Measurements from ENCODE around the gene SCAMP2. TPM values are rescaled to one million over a fixed set of nuclear protein-coding genes. Genes with fewer than 3 reads are reported as not detected.

The SCAMP2 gene
- total RNA-seq, 1 donor from 2014 or later: 56.4 TPM

- DNase-seq (ENCODE audit: low read depth) (no peak), FAIRE-seq (no peak)
- Histone ChIP-seq H3K79me2 (ENCODE audit: insufficient read depth, low read length) (no peaks in the 10 kb centered on the region), H3K4me1 (ENCODE audit: insufficient read depth, low read length) (peaks cover 8% of the 10 kb centered on the region), H3K9me3 (ENCODE audit: insufficient read depth, low read depth, low read length) (no peaks in the 10 kb centered on the region), H3K4me3 (ENCODE audit: insufficient read depth, low read depth, low read length) (no peak overlapping the region), H4K20me1 (ENCODE audit: insufficient read depth, low read length) (no peaks in the 10 kb centered on the region), H3K27ac (ENCODE audit: low read depth, low read length) (no peak overlapping the region), H3K36me3 (ENCODE audit: insufficient read depth, low read length) (no peaks in the 10 kb centered on the region), H2AFZ (ENCODE audit: low read depth, low read length) (no peak overlapping the region), H3K9ac (ENCODE audit: low read length) (no peak overlapping the region), H3K4me2 (ENCODE audit: low read length) (no peak overlapping the region), H3K27me3 (ENCODE audit: insufficient read depth, low read length) (no peaks in the 10 kb centered on the region)
- no peak overlapping the region for H3K4me3 Mint-ChIP-seq (ENCODE audit: unreplicated experiment)
- H3K36me3 Mint-ChIP-seq (ENCODE audit: low read depth, unreplicated experiment): no peaks in the 10 kb centered on the region
- H3K27me3 Mint-ChIP-seq (ENCODE audit: low read depth, unreplicated experiment): peaks cover 11% of the 10 kb centered on the region
- H3K27ac Mint-ChIP-seq (ENCODE audit: unreplicated experiment): no peak overlapping the region
- H3K9me3 Mint-ChIP-seq (ENCODE audit: unreplicated experiment): no peaks in the 10 kb centered on the region
- peaks cover 7% of the 10 kb centered on the region for H3K4me1 Mint-ChIP-seq (ENCODE audit: low read depth, unreplicated experiment)
- no peak for TF ChIP-seq EZH2 (IDR thresholded peaks at IDR 0.05; ENCODE audit: insufficient read depth, low read length)
- no peak for TF ChIP-seq CTCF (IDR thresholded peaks at IDR 0.05; ENCODE audit: insufficient read depth, low read depth, low read length)
These were observed 57.8 kb downstream of the SCAMP2 start for GRCh38 chr15:74815121-74815934.

- Histone ChIP-seq H3K4me1 (ENCODE audit: insufficient read depth, low read length) (peaks cover 10% of the 10 kb centered on the region), H3K4me2 (ENCODE audit: low read length) (no peak within 1 kb of the TSS), H3K36me3 (ENCODE audit: insufficient read depth, low read length) (no peaks in the 10 kb centered on the region), H2AFZ (ENCODE audit: low read depth, low read length) (no peak within 1 kb of the TSS), H3K27ac (ENCODE audit: low read depth, low read length) (no peak within 1 kb of the TSS), H3K9ac (ENCODE audit: low read length) (no peak within 1 kb of the TSS), H4K20me1 (ENCODE audit: insufficient read depth, low read length) (no peaks in the 10 kb centered on the region), H3K27me3 (ENCODE audit: insufficient read depth, low read length) (no peaks in the 10 kb centered on the region), H3K9me3 (ENCODE audit: insufficient read depth, low read depth, low read length) (no peaks in the 10 kb centered on the region), H3K79me2 (ENCODE audit: insufficient read depth, low read length) (no peaks in the 10 kb centered on the region), H3K4me3 (ENCODE audit: insufficient read depth, low read depth, low read length) (no peak within 1 kb of the TSS)
- no peaks in the 10 kb centered on the region for H3K36me3 Mint-ChIP-seq (ENCODE audit: low read depth, unreplicated experiment)
- no peak for DNase-seq (ENCODE audit: low read depth)
- H3K27ac Mint-ChIP-seq (ENCODE audit: unreplicated experiment): no peak within 1 kb of the TSS
- FAIRE-seq: no peak
- peaks cover 17% of the 10 kb centered on the region for H3K4me1 Mint-ChIP-seq (ENCODE audit: low read depth, unreplicated experiment)
- no peak within 1 kb of the TSS for H3K4me3 Mint-ChIP-seq (ENCODE audit: unreplicated experiment)
- H3K9me3 Mint-ChIP-seq (ENCODE audit: unreplicated experiment): no peaks in the 10 kb centered on the region
- TF ChIP-seq EZH2 (IDR thresholded peaks at IDR 0.05; ENCODE audit: insufficient read depth, low read length): no peak
- TF ChIP-seq CTCF (IDR thresholded peaks at IDR 0.05; ENCODE audit: insufficient read depth, low read depth, low read length): no peak
- H3K27me3 Mint-ChIP-seq (ENCODE audit: low read depth, unreplicated experiment): peaks cover 5% of the 10 kb centered on the region
These were observed 60.6 kb downstream of the SCAMP2 start, which contains the start of gene LMAN1L for GRCh38 chr15:74812533-74812932. Gene LMAN1L (plus strand): TSS chr15:74812835. CDS start chr15:74812855, 20 bp downstream.

GRCh38 chr15:74809956-74810355 lies 63.2 kb downstream of the SCAMP2 start:
- Histone ChIP-seq H3K4me3 (ENCODE audit: insufficient read depth, low read depth, low read length) (no peak overlapping the region), H3K4me2 (ENCODE audit: low read length) (no peak overlapping the region), H3K9me3 (ENCODE audit: insufficient read depth, low read depth, low read length) (no peaks in the 10 kb centered on the region), H3K4me1 (ENCODE audit: insufficient read depth, low read length) (peaks cover 8% of the 10 kb centered on the region), H3K79me2 (ENCODE audit: insufficient read depth, low read length) (no peaks in the 10 kb centered on the region), H4K20me1 (ENCODE audit: insufficient read depth, low read length) (no peaks in the 10 kb centered on the region), H3K36me3 (ENCODE audit: insufficient read depth, low read length) (no peaks in the 10 kb centered on the region), H3K27me3 (ENCODE audit: insufficient read depth, low read length) (no peaks in the 10 kb centered on the region), H2AFZ (ENCODE audit: low read depth, low read length) (no peak overlapping the region), H3K27ac (ENCODE audit: low read depth, low read length) (no peak overlapping the region), H3K9ac (ENCODE audit: low read length) (no peak overlapping the region)
- no peak overlapping the region for H3K27ac Mint-ChIP-seq (ENCODE audit: unreplicated experiment)
- DNase-seq (ENCODE audit: low read depth) (no peak), FAIRE-seq (no peak)
- H3K36me3 Mint-ChIP-seq (ENCODE audit: low read depth, unreplicated experiment): no peaks in the 10 kb centered on the region
- no peak overlapping the region for H3K4me3 Mint-ChIP-seq (ENCODE audit: unreplicated experiment)
- H3K27me3 Mint-ChIP-seq (ENCODE audit: low read depth, unreplicated experiment): peaks cover 5% of the 10 kb centered on the region
- H3K4me1 Mint-ChIP-seq (ENCODE audit: low read depth, unreplicated experiment): peaks cover 11% of the 10 kb centered on the region
- H3K9me3 Mint-ChIP-seq (ENCODE audit: unreplicated experiment): no peaks in the 10 kb centered on the region
- TF ChIP-seq EZH2 (IDR thresholded peaks at IDR 0.05; ENCODE audit: insufficient read depth, low read length): no peak
- TF ChIP-seq CTCF (IDR thresholded peaks at IDR 0.05; ENCODE audit: insufficient read depth, low read depth, low read length): no peak

All from astrocyte (in vitro differentiated cells and primary cell).